Right ventricle myocardium inferior (tissue), 1 donor: ENCODE measurements around the gene GNPAT. TPM values are rescaled to one million over a fixed set of nuclear protein-coding genes. Genes with fewer than 3 reads are reported as not detected.
"Not testable (repeated sequence)": the region's sequence is repeated elsewhere in the genome, so short reads cannot be mapped to it uniquely, and the experiment has no call there.

ENCODE experiments used
- ATAC-seq: fragments of 200-7000 bp; cut with Tn5 transposase; one replicate; pipeline ENCODE4 v1.9.1; 2020; ENCODE audit warnings: mild to moderate bottlenecking, moderate library complexity
- DNase-seq: peaks from one replicate; pipeline ENCODE4 v3.0.0; 2021; ENCODE audit errors: missing footprints
- intact Hi-C: fragments of 100-400 bp; cut with DNase I; formaldehyde crosslinking; loops from one replicate; pipeline ENCODE4 v1.11.0; 2022
- total RNA-seq: library from RNA; stranded (reverse); fragmentation: NEBNext Ultra II Directional; extraction: Animal tissue kit (Norgen Biotek cat#: 25700); gene quantifications from one replicate; pipeline ENCODE4 v1.2.1, GENCODE V29; 2021
- donor health status: DM: no; HTN: yes; CAD: no; lungs with severe emphysema.

GNPAT gene
- total RNA-seq, 1 donor from 2014 or later = 59.1 TPM

DNA sequence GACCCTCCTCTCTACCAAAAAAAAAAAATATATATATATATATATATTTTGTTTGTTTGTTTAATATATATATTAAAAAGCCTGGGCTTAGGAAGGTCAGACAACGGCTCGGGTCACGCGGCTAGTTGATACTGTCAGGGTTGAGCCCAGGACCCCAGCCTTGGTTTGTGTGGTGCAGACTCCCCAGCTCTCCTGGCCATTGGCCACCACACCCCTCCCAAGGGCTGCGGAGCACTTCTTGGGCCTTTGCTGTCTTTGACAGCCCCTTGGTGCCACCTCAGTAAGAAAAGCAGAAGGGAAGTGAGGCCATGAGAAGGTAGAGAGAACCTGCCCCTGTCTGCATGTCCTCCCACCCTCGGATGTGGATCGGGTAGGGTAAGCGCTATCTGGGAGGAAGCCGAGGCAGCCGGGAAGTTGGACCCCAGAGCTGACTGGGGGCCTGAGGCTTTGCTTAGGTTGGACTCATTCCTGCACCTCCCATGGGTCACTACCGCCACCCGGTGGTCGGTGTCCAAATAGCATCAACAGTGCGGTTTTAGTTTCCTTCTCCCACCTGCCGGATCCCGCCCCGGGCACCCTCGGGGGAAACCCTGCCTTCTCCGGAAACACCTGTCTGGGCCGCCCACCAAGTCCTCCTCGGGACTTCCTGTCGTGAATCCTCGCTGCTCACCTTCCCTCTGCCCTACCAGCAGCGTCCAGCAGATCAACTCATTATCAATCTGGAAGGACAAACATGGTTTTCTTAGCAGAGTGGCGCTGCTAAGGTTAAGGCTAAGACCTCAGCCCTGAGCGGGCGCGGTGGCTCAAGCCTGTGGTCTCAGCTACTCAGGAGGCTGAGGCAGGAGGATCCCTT lies 29.8 kb upstream of the GNPAT start:
- intact Hi-C loops = loop anchor here (2.0 to 5.0 kb wide), 4 partner anchors 232 to 412 kb away; partner anchors contain the start of genes ARV1 and TTC13
- peak; percentile 69 for ATAC-seq

DNA sequence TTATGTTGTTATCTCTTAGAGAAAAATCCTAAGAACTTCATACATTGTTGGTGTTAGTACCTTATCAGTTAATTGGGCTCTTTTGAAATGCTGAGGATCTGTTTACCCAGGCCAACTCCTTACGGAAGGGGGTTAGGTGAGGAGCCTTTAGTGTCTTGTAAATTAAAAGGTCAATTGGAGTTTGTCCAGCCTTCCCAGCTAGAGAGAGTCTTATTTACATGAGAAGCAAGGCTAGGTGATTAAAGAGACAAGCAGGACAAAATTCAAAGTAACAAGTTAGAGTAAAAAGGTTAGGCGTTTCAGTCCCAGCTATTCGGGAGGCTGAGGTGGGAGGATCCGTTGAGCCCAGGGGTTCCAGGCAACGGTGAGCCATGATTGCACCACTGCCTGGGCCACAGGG lies 28.7 kb upstream of the GNPAT start:
- intact Hi-C loops = loop anchor here (5.0 kb wide), 2 partner anchors 275 to 295 kb away; no protein-coding TSS in a partner anchor
- DNase-seq, ATAC-seq: not testable (repeated sequence)

More for the DNA sequence above, 29.8 kb upstream of the GNPAT start:
- peak; percentile 87 for DNase-seq

DNA sequence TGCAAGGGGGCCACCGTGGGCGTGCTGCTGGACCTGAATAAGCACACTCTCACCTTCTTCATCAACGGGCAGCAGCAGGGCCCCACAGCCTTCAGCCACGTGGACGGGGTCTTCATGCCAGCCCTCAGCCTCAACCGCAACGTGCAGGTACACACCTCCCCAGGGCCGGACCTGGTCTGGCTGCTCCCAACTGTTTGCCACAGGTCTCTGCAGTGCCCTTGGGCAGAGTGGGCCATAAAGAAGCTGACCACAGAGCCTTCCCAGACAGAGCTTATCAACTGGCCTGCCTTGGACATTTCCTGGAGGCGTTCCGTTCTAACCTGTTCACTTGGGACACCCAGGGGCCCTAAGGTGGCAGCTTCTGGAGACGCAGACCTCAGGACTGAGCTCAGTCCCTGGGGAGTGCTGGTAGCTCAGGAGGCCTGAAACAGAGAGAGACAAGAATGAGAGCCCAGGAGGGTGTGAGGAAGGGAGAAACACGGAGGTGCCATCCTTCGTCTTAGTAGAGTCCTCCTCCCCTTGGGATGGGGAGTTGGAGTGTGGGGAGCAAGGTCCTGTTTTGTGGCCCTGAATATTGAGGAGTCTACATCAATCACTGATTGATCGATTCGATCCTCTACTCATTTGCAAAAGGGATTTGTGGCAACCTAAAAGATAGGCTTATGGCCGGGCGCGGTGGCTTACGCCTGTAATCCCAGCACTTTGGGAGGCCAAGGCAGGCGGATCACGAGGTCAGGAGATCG lies 27.0 kb upstream of the GNPAT start:
- DNase-seq (no peak), ATAC-seq (no peak)
- intact Hi-C loops = loop anchor here (5.0 kb wide), 2 partner anchors 277 to 297 kb away; no protein-coding TSS in a partner anchor

DNA sequence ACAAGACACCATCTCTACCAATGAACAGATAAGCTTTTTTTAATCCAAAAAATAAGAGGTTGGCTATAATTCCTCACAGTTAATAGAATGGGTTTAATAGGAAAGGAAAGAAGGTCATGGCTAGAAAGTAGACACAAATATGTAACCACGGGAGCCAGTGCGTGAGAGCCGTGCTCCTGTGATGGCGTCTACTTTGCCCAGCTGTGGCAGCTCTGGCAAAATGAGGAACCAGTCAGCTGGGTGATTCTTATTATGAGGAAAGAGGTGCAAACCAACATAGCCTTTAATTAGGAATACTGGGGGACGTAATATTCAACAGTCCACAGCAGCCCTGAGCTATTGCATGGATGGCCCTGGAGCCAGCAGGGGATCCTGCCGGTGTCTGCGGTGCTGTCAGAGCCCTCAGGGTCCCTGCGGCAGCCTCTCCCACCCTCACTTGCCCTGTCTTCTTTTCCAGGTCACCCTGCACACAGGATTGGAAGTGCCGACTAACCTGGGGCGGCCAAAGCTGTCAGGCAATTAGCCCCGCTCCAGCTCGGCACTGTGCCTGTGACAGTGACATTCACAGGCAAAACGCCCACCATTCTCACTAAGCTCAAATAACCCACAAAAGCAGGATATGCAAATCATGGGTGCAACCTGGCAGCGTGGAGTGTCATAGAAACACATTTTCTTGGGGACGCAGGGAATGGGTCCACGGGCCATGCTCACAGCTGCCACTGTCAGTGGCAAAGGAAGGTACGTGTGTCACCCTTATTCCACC lies 25.9 kb upstream of the GNPAT start:
- no peak for ATAC-seq
- intact Hi-C loops = loop anchor here (5.0 kb wide), 2 partner anchors 278 to 298 kb away; no protein-coding TSS in a partner anchor
- no peak for DNase-seq

DNA sequence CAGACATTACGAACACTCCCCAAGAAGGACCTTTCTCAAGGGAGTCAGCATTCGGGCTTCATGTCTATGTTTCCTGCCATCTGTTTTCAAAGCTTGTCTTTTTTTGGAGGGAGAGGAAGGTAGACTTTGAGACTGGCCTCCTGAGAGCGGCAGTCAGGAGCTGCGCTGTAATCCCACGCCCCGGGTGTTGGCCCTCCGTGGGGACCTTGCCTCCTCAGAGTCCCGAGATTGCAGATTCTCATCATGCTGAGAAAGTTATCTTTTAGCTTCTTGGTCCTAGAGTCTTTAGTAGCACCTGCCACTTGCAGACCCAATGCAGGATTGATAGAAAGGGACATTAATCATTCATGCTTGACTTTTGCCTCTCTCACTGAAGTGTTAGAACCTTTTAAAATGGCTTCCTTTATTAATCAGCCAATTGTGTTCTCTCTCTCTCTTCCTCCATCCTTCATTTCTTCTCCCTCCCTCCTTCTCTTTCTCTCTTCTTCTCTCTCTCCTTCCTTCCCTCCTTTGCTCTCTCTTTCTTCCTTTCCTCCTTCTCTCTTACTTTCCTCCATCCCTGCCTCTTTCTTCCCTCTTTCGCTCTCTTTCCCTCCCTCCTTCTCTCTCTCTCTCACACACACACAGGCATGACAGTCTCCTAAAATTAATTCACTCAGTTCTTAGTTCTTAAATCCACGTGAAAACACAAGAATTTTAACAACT lies 25.2 kb upstream of the GNPAT start:
- no peak for ATAC-seq
- no peak for DNase-seq
- intact Hi-C loops = no loop called here

DNA sequence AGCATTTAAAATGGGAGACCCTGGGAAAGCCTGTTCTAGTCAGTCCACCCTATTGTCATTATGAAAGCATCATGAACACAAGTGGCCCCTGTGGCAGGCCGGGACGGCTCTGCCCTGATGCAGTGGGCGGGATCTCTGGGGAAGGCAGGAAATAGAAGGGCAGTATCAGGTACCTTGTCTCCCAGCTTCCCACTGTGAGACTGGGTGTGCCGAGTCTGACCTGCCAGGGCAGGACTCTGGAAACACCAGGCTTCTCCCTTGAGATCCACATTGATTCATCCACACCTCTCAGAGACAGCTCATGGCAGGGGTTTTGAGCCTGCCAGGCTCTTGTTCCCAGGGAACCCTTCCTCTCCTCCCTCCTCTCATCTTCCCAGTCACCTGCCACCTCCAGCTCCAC lies 24.5 kb upstream of the GNPAT start:
- ATAC-seq (no peak), DNase-seq (no peak)
- intact Hi-C loops = no loop called here

DNA sequence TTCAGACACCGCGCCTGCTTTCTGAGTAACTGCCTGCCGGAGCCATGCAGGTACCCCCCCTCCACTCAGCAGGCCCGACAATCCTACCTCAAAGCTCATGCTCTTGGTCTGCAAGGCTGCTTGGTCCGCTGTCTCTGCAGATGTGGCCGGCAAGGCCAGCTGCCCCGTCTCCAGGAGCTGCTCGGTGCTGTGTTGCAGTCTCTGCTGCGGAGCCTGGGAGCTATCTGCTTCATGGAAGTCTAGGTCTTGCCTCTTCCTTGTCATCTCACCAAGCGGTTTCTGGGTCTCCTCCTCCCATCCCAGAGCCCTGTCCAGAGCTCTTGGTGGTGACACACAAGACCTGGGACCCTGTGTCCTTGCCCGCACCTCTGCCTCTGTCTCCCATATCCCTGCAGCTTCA lies 24.0 kb upstream of the GNPAT start:
- ATAC-seq (no peak), DNase-seq (no peak)
- intact Hi-C loops = no loop called here

DNA sequence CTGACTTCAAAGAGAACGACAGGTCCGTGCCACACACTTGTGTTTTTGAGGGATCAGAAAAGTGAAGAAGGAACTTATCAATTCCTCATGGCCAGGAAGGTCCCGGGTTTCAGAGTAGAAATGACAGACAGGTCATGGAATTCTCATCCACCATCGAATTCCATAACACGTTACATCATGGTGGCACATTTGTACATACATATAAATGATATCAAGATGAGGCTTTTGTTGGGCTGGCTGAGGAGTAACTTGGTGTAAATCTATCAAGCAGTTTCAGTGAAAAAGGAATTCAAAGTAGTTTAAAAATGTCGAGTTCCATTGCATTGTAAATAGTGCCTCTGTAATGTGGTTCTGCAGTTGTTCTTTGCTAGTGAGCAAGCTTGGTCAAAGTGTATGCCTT lies 22.9 kb upstream of the GNPAT start:
- intact Hi-C loops = no loop called here
- ATAC-seq (no peak), DNase-seq (no peak)

DNA sequence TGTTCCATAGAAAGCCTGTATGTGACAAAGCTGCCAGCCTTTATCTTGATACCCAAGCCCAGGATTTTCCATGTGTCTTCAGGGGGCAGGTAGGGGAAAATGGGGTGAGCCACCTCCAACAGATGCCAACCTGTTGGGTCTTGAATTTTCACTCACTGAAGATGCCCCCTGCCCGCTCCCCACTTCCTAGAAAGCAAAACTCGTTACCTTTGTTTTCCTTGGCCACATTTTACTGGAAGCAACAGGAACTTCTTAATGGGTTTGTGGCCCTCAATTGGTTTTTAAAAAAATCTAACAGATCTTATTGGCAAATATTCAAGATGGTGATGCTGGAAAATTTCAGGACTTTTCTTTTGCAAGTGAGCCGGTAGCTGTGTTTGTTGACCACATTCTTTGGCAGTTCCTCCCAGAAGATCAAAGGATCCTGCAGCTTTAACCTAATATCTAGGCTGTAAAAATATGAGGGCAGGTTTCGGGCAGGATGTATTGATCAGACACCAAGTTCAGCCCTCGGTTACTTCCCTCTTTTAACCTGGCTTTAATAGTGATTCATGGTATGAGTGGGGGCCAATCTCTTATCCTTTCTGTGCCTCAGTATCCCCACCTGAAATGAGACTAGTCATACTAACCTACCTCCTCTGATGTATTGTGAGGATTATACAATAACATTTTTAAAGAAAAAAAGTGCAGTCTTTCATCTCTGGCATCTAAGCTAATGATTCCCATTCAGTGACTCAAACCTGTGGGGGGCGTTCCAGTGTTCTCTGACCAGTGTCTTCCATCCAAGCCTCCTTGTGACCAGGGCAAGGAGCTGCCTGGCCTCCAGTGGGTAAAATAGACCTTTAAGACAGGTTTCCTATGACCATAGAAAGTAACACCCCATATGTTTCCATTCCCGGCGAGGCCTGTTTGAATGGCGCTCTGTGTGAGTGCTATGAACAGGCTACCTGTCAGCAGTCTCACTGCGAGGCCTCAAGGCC lies 21.3 kb upstream of the GNPAT start:
- intact Hi-C loops = no loop called here
- no peak for DNase-seq
- ATAC-seq = no peak

DNA sequence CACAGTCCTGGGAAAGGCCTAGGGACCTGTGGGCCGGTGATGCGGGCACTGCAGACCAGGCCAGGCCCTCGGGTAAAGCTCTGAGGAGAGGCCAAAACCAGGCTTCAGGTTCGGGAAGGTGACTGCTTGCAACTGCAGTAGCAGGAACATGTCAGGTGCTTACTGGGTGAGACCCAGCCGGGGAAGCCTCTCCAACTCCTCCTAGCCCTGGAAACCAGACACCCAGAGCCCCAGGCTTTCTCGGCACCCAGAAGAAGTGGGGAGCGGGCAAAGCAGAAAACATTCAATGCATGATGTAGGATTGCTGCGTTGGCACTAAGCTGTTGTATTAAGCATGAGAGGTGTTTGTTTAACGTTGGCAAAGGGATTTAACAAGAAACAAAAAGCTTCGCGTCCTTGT lies 20.2 kb upstream of the GNPAT start:
- ATAC-seq (no peak), DNase-seq (no peak)
- intact Hi-C loops = no loop called here

DNA sequence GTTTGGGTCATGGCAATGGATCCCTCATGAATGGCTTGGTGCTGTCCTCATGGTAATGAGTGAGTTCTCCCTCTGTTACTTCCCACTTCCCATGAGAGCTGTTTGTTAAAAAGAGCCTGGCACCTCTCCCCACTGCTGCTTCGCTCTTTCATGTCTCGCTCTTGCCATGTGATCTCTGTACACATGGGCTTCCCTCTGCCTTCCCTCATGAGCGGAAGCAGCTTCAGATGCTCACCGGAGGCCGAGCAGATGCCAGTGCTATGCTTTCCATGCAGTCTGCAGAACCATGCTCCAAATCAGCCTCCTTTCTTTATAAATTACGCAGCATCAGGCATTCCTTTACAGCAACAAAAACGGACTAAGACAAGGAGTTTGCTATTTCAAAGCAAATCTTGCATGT lies 14.9 kb upstream of the GNPAT start:
- DNase-seq (no peak), ATAC-seq (no peak)
- intact Hi-C loops = no loop called here

DNA sequence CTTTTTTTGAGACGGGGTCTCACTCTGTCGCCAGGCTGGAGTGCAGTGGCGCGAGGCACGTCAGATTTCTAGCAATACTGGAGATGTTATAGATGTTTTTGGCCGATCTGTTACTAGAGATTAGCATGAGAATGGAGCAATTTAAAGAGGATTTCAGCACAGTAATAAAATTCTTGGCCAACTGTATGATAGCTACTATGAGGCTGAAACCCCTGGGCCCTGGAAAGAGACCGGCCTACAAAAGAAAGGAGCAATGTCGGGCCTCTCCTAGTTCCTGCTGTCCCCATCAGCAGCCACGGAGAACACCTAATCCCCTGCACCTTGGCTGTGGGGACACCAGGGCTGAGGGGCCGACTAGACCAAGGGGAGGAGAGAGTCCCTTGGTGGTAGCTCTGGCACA lies 9.5 kb upstream of the GNPAT start:
- intact Hi-C loops = no loop called here
- ATAC-seq (no peak), DNase-seq (no peak)

DNA sequence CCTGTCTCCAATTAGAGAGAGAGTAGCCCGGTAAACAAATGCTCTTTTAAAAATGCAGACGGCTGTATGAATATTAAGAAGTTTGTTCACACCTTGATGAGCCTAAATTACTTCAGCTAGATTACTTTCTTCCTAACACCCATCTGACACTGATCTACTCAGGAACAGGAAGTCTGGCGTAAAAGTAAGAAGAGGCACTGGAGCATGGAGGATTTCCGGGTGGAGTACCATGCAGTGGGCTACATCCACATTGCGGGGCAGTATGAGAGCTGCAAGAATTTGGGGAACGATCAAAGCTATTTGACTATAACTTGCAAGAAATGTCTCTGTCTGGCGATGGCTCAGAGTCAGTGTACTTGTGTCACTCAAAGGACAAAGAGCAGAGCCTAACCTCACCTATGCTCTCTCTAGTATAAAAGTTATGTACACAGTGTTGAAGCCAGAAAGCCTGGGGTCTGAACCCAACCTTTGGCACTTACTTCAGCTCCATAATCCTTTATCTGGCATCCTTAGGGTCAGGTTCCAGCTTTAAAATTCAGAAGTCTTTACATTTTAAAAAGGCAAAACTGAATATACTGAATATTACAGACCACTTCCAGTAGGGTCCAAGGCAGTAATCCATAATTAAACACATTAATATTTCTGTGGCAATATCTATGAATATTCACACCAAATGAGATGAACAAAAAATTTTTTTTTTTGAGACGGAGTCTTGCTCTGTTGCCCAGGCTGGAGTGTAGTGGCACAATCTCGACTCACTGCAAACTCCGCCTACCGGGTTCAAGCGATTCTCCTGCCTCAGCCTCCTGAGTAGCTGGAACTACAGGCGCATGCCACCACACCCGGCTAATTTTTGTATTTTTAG lies 7.9 kb upstream of the GNPAT start:
- intact Hi-C loops = no loop called here
- DNase-seq (no peak), ATAC-seq (no peak)

DNA sequence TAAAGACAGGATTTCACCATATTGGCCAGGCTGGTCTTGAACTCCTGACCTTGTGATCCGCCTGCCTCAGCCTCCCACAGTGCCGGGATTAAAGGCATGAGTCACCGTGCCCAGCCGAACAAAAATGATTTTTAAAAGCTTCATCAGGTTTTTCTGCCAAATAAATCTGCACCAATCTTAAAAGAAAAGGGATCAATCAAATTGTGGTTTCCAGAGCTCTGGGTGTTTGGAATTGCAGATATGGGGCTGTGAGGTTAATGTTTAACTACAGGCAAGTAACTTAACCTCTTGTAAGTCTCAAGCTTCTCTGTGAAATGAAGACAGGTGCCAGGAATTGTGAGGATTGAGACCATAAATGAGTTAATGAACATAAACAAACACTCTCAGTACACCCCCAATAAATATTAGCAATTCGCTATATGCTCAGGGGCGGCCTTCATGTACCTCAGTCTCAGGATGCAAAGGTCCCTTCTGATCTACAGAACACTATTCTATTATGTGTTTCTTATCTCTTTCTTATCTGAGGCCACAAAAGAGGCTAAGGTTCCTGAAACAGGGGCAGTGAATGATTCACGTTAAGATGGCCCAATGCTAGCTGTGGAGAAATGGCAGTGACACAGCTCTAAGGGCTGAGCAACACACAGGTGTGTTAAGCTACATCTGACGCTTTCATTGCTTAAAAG lies 7.1 kb upstream of the GNPAT start:
- intact Hi-C loops = no loop called here
- ATAC-seq (no peak), DNase-seq (no peak)

DNA sequence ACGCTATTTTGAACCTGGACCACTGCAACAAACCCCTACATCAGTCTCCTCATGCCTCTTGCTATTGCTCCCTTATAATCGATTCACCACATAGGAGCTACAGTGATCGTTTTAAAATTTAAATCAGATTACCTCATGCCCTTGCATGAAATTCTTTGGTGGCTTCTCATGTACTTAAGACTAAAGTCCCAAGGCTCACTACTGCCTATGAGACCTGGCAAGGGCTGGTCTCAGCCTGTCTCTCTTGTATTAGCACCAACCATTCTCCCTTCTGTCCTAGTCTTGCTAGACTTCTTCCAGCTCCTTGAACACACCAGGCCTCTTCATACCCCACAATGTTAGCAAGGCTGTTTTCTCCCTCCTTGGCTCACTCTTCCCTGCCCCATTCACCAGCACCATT lies 6.5 kb upstream of the GNPAT start:
- no peak for ATAC-seq
- DNase-seq = no peak
- intact Hi-C loops = no loop called here

DNA sequence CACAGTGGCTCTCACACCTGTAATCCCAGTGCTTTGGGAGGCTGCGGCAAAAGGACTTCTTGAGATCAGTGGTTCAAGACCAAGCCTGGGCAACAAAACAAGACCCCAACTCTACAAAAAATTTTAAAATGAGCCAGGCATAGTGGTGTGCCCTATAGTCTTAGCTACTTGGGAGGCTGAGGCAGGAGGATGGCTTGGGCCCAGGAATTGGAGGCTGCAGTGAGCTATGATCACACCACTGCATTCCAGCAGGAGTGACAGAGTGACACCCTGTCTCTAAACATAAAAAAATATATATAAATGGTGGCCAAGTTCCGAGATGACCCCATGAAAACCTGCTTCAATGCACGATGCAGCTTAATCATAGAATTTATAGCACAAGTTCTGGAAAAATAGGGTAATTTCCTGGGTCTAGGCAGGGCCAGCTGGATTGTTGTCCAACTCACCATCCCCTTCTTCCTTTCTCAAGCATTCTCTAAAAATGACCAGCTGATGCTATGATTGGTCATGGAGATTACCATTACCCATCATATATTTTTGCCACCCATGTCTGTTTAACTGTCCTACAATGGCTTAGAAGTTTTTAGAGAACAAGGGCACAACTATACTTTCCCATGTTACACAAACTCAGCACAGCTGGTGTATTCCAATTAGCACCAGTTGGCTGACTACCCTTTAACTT lies 5.3 kb upstream of the GNPAT start:
- ATAC-seq (no peak), DNase-seq (no peak)
- intact Hi-C loops = no loop called here
